ENCODE data around the gene CNTNAP2.

The CNTNAP2 gene

DNA sequence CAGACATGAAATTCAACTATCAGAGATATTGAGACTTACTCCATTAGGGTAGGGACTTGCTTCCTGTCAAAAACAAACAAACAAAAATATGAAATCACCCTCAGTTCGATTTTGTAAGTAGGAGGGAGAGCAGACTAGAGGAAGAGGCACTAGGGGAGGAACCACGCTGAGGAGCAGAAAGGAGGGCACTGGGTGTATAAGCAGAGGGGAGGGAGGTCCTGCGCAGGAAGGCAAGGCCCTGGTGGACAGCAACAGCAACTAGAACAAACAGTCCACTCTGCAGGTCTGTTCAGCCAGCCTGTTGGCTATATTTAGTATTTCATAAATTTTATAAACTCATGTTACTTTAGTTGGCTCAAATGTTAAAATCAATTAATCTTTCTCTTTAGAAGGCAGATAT is 1536.9 kb downstream of the CNTNAP2 start:
- ChIA-PET POLR2A (no interaction called here), CTCF (no interaction called here)
- H3K4me1 ChIP-seq (ENCODE audit: control insufficient read depth, insufficient read depth, low read length) = no peaks in the 10 kb centered on the region
- no peaks in the 10 kb centered on the region for H3K9me3 ChIP-seq (ENCODE audit: control insufficient read depth, insufficient read depth, low read depth, low read length)
- H3K27ac ChIP-seq (ENCODE audit: extremely low read depth, low read depth, low read length) = no peak overlapping the region
- TF ChIP-seq KLF8 (tag by site-specific recombination; IDR thresholded peaks at IDR 0.05) (no peak), REPIN1 (tag by site-specific recombination; IDR thresholded peaks at IDR 0.05; ENCODE audit: low read depth) (no peak), INSM2 (tag by site-specific recombination; IDR thresholded peaks at IDR 0.05) (no peak), PBX3 (CRISPR knock-in tag; IDR thresholded peaks at IDR 0.05) (no peak), ZNF791 (tag by site-specific recombination; IDR thresholded peaks at IDR 0.05) (no peak), OSR2 (tag by site-specific recombination; IDR thresholded peaks at IDR 0.05) (no peak), ZBTB44 (tag by site-specific recombination; IDR thresholded peaks at IDR 0.05) (no peak), ZNF112 (tag by site-specific recombination; IDR thresholded peaks at IDR 0.05) (no peak)
- H3K4me3 ChIP-seq (ENCODE audit: low read depth, low read length) = no peak overlapping the region
- H3K36me3 ChIP-seq (ENCODE audit: control insufficient read depth in 2 of 2, insufficient read depth in 1 of 2, low read length in 2 of 2) = no peaks in the 10 kb centered on the region

DNA sequence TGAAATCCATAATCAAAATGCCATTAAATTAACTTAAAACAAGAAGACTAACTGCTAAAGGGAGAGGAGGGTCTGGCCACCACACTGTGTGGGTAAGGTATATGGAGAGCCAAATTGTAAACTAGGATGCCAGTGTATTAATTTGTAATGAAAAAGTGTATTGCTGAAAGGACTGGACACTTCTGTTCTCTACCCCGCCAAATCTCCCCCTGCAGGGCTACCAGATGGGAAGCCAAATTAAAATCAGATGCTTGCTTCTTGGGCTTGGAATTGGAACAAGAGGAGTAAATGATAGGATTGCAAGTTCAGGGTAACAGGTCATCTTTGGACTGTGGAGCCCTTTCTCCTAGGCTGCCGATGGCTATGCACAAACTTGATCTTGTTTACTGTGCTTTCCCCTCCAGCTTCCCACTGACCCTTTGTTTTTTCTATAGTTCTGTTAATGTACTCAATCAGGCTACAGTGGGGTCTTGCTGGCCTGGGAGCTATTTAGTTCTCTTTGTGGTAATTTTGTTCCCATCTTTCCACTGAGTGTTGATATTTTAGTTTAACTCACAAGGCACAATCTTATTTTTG is 1541.9 kb downstream of the CNTNAP2 start:
- TF ChIP-seq MZF1 (tag by site-specific recombination; IDR thresholded peaks at IDR 0.05; ENCODE audit: borderline replicate concordance) = no peak
- TF ChIP-seq ZNF248 (tag by site-specific recombination; IDR thresholded peaks at IDR 0.05) = no peak
- no peak for TF ChIP-seq ZNF514 (tag by site-specific recombination; IDR thresholded peaks at IDR 0.05)
- TF ChIP-seq ZNF112 (tag by site-specific recombination; IDR thresholded peaks at IDR 0.05) = no peak
- ChIA-PET CTCF (no interaction called here), POLR2A (no interaction called here)
- Histone ChIP-seq H3K36me3 (ENCODE audit: control insufficient read depth in 2 of 2, insufficient read depth in 1 of 2, low read length in 2 of 2) (no peaks in the 10 kb centered on the region), H3K27ac (ENCODE audit: extremely low read depth, low read depth, low read length) (no peak overlapping the region), H3K9me3 (ENCODE audit: control insufficient read depth, insufficient read depth, low read depth, low read length) (no peaks in the 10 kb centered on the region), H3K4me3 (ENCODE audit: low read depth, low read length) (no peak overlapping the region), H3K4me1 (ENCODE audit: control insufficient read depth, insufficient read depth, low read length) (no peaks in the 10 kb centered on the region)

GRCh38 chr7:147659036-147659995 is 1542.7 kb downstream of the CNTNAP2 start:
- ChIA-PET POLR2A (no interaction called here), CTCF (no interaction called here)
- no peak for TF ChIP-seq ZNF274 (IDR thresholded peaks at IDR 0.05; ENCODE audit: low read length)
- no peak for TF ChIP-seq ZNF274 (tag by site-specific recombination; IDR thresholded peaks at IDR 0.05; ENCODE audit: borderline replicate concordance)
- H3K4me3 ChIP-seq (ENCODE audit: low read depth, low read length) = no peak overlapping the region
- H3K36me3 ChIP-seq (ENCODE audit: control insufficient read depth in 2 of 2, insufficient read depth in 1 of 2, low read length in 2 of 2) = no peaks in the 10 kb centered on the region
- no peaks in the 10 kb centered on the region for H3K9me3 ChIP-seq (ENCODE audit: control insufficient read depth, insufficient read depth, low read depth, low read length)
- H3K27ac ChIP-seq (ENCODE audit: extremely low read depth, low read depth, low read length) = no peak overlapping the region
- H3K4me1 ChIP-seq (ENCODE audit: control insufficient read depth, insufficient read depth, low read length) = no peaks in the 10 kb centered on the region
